Progenitor cell of endocrine pancreas (in vitro differentiated cells): ENCODE data around the gene LRP2. TPM values are rescaled to one million over a fixed set of nuclear protein-coding genes. Genes with fewer than 3 reads are reported as not detected.
"Not testable (repeated sequence)": the region's sequence is repeated elsewhere in the genome, so short reads cannot be mapped to it uniquely, and the experiment has no call there.

Experiments
- DNase-seq: peaks from one replicate; pipeline ENCODE4 v3.0.0; 2021; ENCODE audit warnings: low spot score; ENCODE audit not compliant: unreplicated experiment
- H3K27ac Mint-ChIP-seq: 2 replicates; pipeline ENCODE4 v1.8.0; 2021; ENCODE audit warnings: mild to moderate bottlenecking, moderate library complexity, mixed read lengths
- H3K27me3 Mint-ChIP-seq: 2 replicates; pipeline ENCODE4 v1.8.0; 2021; ENCODE audit warnings: mixed read lengths
- H3K36me3 Mint-ChIP-seq: 2 replicates; pipeline ENCODE4 v1.8.0; 2022; ENCODE audit warnings: mixed read lengths; ENCODE audit not compliant: insufficient read depth
- H3K4me1 Mint-ChIP-seq: 2 replicates; pipeline ENCODE4 v1.8.0; 2021; ENCODE audit warnings: low read depth, mixed read lengths
- H3K4me3 Mint-ChIP-seq: 2 replicates; pipeline ENCODE4 v1.8.0; 2021; ENCODE audit warnings: low read depth, mild to moderate bottlenecking, moderate library complexity, mixed read lengths
- H3K9me3 Mint-ChIP-seq: 2 replicates; pipeline ENCODE4 v1.8.0; 2021; ENCODE audit warnings: low read depth, mixed read lengths
- total RNA-seq: library from RNA; stranded (reverse); gene quantifications from 2 replicates; pipeline ENCODE4 v1.2.1, GENCODE V29; 2021
- TF ChIP-seq, protein P1 (sequence below): fragments of 200-600 bp; sonication (generic); IDR thresholded peaks from one replicate; pipeline ENCODE4 v1.5.0; 2021; ENCODE audit warnings: antibody characterized with exemption, mild to moderate bottlenecking; ENCODE audit not compliant: unreplicated experiment

Gene LRP2
- total RNA-seq, 1 donor from 2014 or later = 44.4 TPM

GRCh38 chr2:169339657-169340056 is 22.7 kb downstream of the LRP2 start:
- Mint-ChIP-seq H3K9me3 (no peaks in the 10 kb centered on the region), H3K36me3 (peaks cover 2% of the 10 kb centered on the region), H3K27me3 (no peaks in the 10 kb centered on the region), H3K4me1 (peaks cover 25% of the 10 kb centered on the region), H3K27ac (no peak overlapping the region), H3K4me3 (no peak overlapping the region)
- TF ChIP-seq, protein P1, sequence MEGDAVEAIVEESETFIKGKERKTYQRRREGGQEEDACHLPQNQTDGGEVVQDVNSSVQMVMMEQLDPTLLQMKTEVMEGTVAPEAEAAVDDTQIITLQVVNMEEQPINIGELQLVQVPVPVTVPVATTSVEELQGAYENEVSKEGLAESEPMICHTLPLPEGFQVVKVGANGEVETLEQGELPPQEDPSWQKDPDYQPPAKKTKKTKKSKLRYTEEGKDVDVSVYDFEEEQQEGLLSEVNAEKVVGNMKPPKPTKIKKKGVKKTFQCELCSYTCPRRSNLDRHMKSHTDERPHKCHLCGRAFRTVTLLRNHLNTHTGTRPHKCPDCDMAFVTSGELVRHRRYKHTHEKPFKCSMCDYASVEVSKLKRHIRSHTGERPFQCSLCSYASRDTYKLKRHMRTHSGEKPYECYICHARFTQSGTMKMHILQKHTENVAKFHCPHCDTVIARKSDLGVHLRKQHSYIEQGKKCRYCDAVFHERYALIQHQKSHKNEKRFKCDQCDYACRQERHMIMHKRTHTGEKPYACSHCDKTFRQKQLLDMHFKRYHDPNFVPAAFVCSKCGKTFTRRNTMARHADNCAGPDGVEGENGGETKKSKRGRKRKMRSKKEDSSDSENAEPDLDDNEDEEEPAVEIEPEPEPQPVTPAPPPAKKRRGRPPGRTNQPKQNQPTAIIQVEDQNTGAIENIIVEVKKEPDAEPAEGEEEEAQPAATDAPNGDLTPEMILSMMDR = no peak
- DNase-seq = no peak

DNA sequence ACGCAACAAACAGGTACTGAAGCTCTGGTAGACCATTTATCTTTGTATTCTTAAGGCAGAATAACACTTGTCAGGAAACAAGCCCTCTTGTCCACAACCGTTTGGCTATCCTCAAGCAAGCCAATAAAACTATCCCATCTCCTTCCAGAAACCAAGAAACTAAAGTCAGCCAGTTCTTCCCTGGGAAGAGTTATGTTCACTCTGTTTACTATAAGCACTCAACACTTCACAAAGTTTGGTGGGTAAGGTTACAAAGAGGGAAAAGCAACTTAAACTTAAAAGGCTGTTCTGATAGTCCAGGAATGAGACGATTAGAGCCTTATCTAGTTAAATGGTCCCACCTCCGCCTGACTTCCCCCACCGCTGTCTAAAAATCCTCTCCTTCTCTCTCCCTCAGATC is 25.6 kb downstream of the LRP2 start:
- Mint-ChIP-seq H3K9me3 (no peaks in the 10 kb centered on the region), H3K4me3 (no peak overlapping the region), H3K27me3 (no peaks in the 10 kb centered on the region), H3K4me1 (peaks cover 14% of the 10 kb centered on the region), H3K36me3 (no peaks in the 10 kb centered on the region), H3K27ac (no peak overlapping the region)
- TF ChIP-seq, protein P1 = no peak
- DNase-seq = no peak

- peaks cover 24% of the 10 kb centered on the region for H3K4me1 Mint-ChIP-seq
- no peak overlapping the region for H3K4me3 Mint-ChIP-seq
- H3K9me3 Mint-ChIP-seq = no peaks in the 10 kb centered on the region
- H3K36me3 Mint-ChIP-seq = peaks cover 4% of the 10 kb centered on the region
- no peak for DNase-seq
- TF ChIP-seq, protein P1 = no peak
- no peak overlapping the region for H3K27ac Mint-ChIP-seq
- H3K27me3 Mint-ChIP-seq = no peaks in the 10 kb centered on the region
Observed at GRCh38 chr2:169330555-169331198, 31.7 kb downstream of the LRP2 start.

DNA sequence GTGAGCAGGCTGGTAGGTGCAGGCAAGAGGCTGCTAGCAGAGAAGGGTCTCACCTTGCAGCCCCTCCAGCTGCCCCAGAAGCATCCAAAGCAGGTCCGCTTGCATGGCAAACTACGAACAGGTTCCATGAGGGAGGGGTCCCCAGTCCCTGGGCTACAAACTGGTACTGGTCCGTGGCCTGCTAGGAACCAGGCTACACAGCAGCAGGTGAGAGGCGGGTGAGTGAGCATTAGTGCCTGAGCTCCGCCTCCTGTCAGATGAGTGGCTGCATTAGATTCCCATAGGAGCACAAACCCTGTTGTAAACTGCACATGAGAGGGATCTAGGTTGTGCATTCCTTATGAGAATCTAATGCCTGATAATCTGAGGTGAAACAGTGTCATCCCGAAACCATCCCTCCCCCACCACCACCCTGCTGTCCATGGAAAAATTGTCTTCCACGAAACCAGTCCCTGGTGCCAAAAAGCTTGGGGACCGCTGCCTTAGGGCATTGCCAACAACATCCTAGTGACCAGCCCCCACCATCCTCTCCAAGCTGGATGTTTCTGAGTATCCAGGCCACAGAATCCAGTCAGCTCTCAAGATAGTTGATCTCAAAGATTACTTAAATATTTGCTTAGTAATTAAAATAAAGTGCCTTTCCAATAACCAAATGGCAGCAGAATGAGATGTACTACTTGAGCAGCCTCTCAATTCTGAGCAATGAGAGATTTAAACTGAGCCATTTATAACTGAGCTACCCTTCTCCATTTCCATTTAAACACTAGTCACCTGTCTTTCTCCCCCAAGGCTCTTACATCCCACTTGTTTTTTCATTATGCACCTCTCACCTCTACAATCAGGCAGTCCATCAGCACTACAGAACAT is 32.4 kb downstream of the LRP2 start:
- no peak for DNase-seq
- H3K36me3 Mint-ChIP-seq = peaks cover 4% of the 10 kb centered on the region

DNA sequence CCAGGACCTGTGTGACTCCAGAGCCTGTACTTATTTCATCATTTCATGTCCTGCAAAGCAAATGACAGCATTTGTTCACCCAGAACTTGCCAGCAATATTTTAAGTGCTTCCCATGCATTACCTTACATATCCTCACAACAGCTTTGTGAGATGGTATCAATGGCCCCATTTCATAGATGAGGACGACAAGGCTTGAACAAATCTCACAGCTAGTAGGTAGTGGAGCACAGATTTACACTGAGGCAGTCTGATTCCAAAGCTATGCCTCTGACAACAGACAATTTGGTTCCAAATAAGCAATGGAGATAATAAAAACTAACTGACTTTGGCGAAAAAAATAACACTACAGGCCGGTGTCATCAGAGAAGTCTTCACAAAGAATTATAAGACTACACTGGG is 33.5 kb downstream of the LRP2 start:
- H3K9me3 Mint-ChIP-seq = no peaks in the 10 kb centered on the region
- no peak overlapping the region for H3K4me3 Mint-ChIP-seq
- TF ChIP-seq, protein P1 = no peak

More for the DNA sequence above, 32.4 kb downstream of the LRP2 start:
- H3K27me3 Mint-ChIP-seq = no peaks in the 10 kb centered on the region
- H3K4me3 Mint-ChIP-seq = no peak overlapping the region
- H3K27ac Mint-ChIP-seq = peak overlapping the region; percentile 50
- no peaks in the 10 kb centered on the region for H3K9me3 Mint-ChIP-seq
- H3K4me1 Mint-ChIP-seq = peaks cover 31% of the 10 kb centered on the region
- TF ChIP-seq, protein P1 = no peak

GRCh38 chr2:169327837-169328236 is 34.5 kb downstream of the LRP2 start:
- not testable (repeated sequence) for H3K27ac Mint-ChIP-seq, H3K4me3 Mint-ChIP-seq, DNase-seq, H3K27me3 Mint-ChIP-seq, H3K9me3 Mint-ChIP-seq, H3K36me3 Mint-ChIP-seq
- peaks cover 41% of the 10 kb centered on the region for H3K4me1 Mint-ChIP-seq

More for the DNA sequence above, 33.5 kb downstream of the LRP2 start:
- H3K27ac Mint-ChIP-seq = peak overlapping the region; percentile 89
- peaks cover 4% of the 10 kb centered on the region for H3K36me3 Mint-ChIP-seq
- no peaks in the 10 kb centered on the region for H3K27me3 Mint-ChIP-seq
- no peak for DNase-seq
- peaks cover 41% of the 10 kb centered on the region for H3K4me1 Mint-ChIP-seq

- not testable (repeated sequence) for H3K4me3 Mint-ChIP-seq, H3K36me3 Mint-ChIP-seq, H3K27me3 Mint-ChIP-seq, H3K9me3 Mint-ChIP-seq, DNase-seq
- Mint-ChIP-seq H3K27ac (peak overlapping the region; percentile 83), H3K4me1 (peaks cover 35% of the 10 kb centered on the region)
Observed at GRCh38 chr2:169325886-169326285, 36.4 kb downstream of the LRP2 start.
